ENCODE measurements around the gene BABAM2.

- TF ChIP-seq, protein P1, sequence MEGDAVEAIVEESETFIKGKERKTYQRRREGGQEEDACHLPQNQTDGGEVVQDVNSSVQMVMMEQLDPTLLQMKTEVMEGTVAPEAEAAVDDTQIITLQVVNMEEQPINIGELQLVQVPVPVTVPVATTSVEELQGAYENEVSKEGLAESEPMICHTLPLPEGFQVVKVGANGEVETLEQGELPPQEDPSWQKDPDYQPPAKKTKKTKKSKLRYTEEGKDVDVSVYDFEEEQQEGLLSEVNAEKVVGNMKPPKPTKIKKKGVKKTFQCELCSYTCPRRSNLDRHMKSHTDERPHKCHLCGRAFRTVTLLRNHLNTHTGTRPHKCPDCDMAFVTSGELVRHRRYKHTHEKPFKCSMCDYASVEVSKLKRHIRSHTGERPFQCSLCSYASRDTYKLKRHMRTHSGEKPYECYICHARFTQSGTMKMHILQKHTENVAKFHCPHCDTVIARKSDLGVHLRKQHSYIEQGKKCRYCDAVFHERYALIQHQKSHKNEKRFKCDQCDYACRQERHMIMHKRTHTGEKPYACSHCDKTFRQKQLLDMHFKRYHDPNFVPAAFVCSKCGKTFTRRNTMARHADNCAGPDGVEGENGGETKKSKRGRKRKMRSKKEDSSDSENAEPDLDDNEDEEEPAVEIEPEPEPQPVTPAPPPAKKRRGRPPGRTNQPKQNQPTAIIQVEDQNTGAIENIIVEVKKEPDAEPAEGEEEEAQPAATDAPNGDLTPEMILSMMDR (IDR thresholded peaks at IDR 0.05; ENCODE audit: insufficient read depth, low read depth, low read length), result no peak
- TF ChIP-seq EZH2 (IDR thresholded peaks at IDR 0.05; ENCODE audit: insufficient read depth, low read length), result no peak
Observed at GRCh38 chr2:28009732-28010131, 119.2 kb downstream of the BABAM2 start.
